ENCODE data around the gene SYT14. TPM values are rescaled to one million over a fixed set of nuclear protein-coding genes. Genes with fewer than 3 reads are reported as not detected.

Gene SYT14
- total RNA-seq, 1 donor from 2014 or later = 0.16 TPM

DNA sequence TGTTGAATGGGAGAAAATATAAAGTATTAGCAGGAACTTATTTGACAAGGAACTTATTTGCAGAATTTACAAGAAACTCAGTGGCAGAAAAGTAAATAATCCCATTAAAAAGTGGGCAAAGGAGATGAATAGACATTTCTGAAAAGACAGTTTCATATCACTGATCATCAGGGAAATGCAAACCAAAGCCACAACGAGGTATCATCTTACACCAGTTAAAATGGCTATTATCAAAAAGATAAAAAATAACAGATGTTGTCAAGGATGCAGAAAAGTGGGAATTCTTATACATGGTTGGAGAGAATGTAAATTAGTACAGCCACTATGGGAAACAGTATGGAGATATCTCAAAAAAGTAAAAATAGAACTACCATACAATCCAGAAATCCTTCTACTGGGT lies 61.0 kb downstream of the SYT14 start:
- TF ChIP-seq, protein P1, sequence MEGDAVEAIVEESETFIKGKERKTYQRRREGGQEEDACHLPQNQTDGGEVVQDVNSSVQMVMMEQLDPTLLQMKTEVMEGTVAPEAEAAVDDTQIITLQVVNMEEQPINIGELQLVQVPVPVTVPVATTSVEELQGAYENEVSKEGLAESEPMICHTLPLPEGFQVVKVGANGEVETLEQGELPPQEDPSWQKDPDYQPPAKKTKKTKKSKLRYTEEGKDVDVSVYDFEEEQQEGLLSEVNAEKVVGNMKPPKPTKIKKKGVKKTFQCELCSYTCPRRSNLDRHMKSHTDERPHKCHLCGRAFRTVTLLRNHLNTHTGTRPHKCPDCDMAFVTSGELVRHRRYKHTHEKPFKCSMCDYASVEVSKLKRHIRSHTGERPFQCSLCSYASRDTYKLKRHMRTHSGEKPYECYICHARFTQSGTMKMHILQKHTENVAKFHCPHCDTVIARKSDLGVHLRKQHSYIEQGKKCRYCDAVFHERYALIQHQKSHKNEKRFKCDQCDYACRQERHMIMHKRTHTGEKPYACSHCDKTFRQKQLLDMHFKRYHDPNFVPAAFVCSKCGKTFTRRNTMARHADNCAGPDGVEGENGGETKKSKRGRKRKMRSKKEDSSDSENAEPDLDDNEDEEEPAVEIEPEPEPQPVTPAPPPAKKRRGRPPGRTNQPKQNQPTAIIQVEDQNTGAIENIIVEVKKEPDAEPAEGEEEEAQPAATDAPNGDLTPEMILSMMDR (IDR thresholded peaks at IDR 0.05) = no peak
- Mint-ChIP-seq H3K27me3 (ENCODE audit: unreplicated experiment) (peaks cover 64% of the 10 kb centered on the region), H3K4me3 (ENCODE audit: unreplicated experiment) (no peak overlapping the region), H3K9me3 (ENCODE audit: unreplicated experiment) (no peaks in the 10 kb centered on the region), H3K4me1 (ENCODE audit: unreplicated experiment) (no peaks in the 10 kb centered on the region), H3K36me3 (ENCODE audit: unreplicated experiment) (no peaks in the 10 kb centered on the region), H3K27ac (ENCODE audit: unreplicated experiment) (no peak overlapping the region)
- no peak for DNase-seq (ENCODE audit: extremely low spot score, unreplicated experiment)

DNA sequence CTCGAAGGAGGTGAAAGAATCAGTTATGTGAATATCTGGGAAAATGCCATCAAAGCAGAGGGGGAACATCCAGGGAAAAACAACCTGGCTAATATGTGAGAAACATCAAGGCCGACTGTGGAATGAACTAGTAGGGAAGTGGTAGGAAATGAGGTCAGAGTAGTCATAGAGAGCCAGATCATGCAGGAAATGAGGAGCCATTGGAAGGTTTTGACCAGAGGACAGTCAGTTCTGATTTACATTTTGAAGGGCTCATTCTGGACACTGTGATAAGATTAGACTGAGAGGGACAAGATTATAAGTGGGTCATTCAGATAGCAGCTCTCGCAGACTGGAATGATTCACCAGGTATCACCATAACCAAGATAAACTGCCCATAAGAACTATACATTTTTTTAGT lies 63.7 kb downstream of the SYT14 start:
- Mint-ChIP-seq H3K9me3 (ENCODE audit: unreplicated experiment) (no peaks in the 10 kb centered on the region), H3K27me3 (ENCODE audit: unreplicated experiment) (peaks cover 59% of the 10 kb centered on the region), H3K27ac (ENCODE audit: unreplicated experiment) (no peak overlapping the region), H3K36me3 (ENCODE audit: unreplicated experiment) (no peaks in the 10 kb centered on the region), H3K4me1 (ENCODE audit: unreplicated experiment) (no peaks in the 10 kb centered on the region), H3K4me3 (ENCODE audit: unreplicated experiment) (no peak overlapping the region)
- TF ChIP-seq, protein P1 (IDR thresholded peaks at IDR 0.05) = no peak
- DNase-seq (ENCODE audit: extremely low spot score, unreplicated experiment) = no peak

DNA sequence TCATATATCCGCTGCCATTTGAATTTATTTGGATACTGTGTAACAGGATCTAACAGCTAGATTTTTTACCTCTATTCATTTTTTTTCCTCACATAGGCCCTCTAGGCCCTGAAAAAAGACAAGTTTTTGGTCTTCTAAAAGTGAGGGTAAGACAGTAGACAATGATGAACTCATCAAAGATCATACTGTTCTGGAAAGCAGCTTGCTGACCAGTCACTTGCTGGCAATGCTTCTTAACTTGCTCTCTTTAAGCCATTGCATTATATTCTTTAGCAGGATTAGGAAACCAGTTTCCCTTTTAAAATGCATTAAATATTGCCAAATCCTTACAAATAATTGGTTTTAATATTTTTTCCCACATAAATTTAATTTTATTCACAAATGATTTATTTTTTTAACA lies 65.5 kb downstream of the SYT14 start:
- Mint-ChIP-seq H3K4me3 (ENCODE audit: unreplicated experiment) (no peak overlapping the region), H3K9me3 (ENCODE audit: unreplicated experiment) (no peaks in the 10 kb centered on the region), H3K27me3 (ENCODE audit: unreplicated experiment) (peaks cover 45% of the 10 kb centered on the region), H3K27ac (ENCODE audit: unreplicated experiment) (no peak overlapping the region), H3K4me1 (ENCODE audit: unreplicated experiment) (no peaks in the 10 kb centered on the region), H3K36me3 (ENCODE audit: unreplicated experiment) (no peaks in the 10 kb centered on the region)
- DNase-seq (ENCODE audit: extremely low spot score, unreplicated experiment) = no peak
- TF ChIP-seq, protein P1 (IDR thresholded peaks at IDR 0.05) = no peak

DNA sequence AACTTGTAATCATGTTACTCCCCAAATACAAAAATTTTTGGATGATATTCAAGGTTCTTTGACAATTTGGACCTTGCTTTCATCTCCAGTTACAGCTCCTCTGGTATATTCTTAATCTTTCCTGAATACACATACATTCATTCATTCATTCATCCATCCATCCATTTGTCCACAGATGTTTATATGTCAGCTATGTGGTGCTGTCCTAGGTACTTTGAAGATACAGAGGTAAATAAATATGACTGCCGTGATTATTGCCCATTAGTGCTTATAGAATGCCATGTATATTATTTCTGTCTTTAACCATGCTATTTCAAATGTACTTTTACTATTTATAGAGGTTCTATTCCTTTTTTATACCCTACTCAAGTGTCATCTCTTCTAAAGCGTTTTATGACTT lies 72.1 kb downstream of the SYT14 start:
- DNase-seq (ENCODE audit: extremely low spot score, unreplicated experiment) = no peak
- Mint-ChIP-seq H3K4me3 (ENCODE audit: unreplicated experiment) (no peak overlapping the region), H3K27ac (ENCODE audit: unreplicated experiment) (no peak overlapping the region), H3K36me3 (ENCODE audit: unreplicated experiment) (no peaks in the 10 kb centered on the region), H3K9me3 (ENCODE audit: unreplicated experiment) (no peaks in the 10 kb centered on the region), H3K4me1 (ENCODE audit: unreplicated experiment) (no peaks in the 10 kb centered on the region), H3K27me3 (ENCODE audit: unreplicated experiment) (peaks cover 10% of the 10 kb centered on the region)
- TF ChIP-seq, protein P1 (IDR thresholded peaks at IDR 0.05) = no peak

DNA sequence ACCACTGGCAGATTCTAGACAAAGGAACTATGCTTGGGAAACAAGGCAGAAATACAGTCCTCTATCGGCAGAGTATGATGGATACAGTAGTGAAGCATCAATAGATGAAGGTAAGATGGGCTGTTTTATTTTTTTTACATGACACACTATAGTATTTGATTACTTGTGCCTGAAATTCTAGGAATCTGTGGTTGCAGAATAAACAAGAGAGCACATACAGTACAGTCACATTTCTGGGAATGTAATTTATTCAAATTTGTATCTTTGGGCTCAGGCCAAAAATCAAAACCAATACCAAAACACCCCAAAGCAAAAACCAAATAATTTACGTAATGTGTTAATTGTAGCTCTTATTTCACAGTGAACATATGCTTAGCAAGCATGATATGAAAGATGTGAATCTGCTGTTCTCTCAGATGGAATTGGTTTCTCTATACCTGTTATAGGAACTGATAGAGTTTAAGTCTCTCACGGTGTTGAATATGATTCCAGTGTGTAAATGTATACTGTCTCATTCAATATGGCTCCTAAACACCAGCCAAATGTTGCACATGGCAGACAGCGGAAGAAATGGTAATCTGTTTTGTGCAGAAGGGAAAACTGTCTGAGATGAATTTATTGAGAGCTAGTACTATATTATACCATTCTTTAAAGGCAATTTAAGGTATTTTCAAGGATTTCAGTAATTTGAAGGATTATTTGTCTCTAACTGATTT lies 83.3 kb downstream of the SYT14 start:
- no peaks in the 10 kb centered on the region for H3K4me1 Mint-ChIP-seq (ENCODE audit: unreplicated experiment)
- H3K4me3 Mint-ChIP-seq (ENCODE audit: unreplicated experiment) = no peak overlapping the region
- no peak overlapping the region for H3K27ac Mint-ChIP-seq (ENCODE audit: unreplicated experiment)
- TF ChIP-seq, protein P1 (IDR thresholded peaks at IDR 0.05) = no peak
- H3K9me3 Mint-ChIP-seq (ENCODE audit: unreplicated experiment) = no peaks in the 10 kb centered on the region
- H3K27me3 Mint-ChIP-seq (ENCODE audit: unreplicated experiment) = peaks cover 25% of the 10 kb centered on the region
- DNase-seq (ENCODE audit: extremely low spot score, unreplicated experiment) = no peak
- no peaks in the 10 kb centered on the region for H3K36me3 Mint-ChIP-seq (ENCODE audit: unreplicated experiment)

Data from osteocyte (in vitro differentiated cells).